ENCODE measurements around the gene LAMP1. TPM values are rescaled to one million over a fixed set of nuclear protein-coding genes. Genes with fewer than 3 reads are reported as not detected.
A peak's percentile ranks its signal among the peaks of the same experiment; 100 is the strongest.

LAMP1 gene
- total RNA-seq, 1 donor from 2014 or later, result 77.8 TPM

- Histone ChIP-seq H3K36me3 (no peaks in the 10 kb centered on the region), H3K27ac (peak overlapping the region; percentile 83), H3K4me1 (peaks cover 29% of the 10 kb centered on the region), H3K4me3 (peak overlapping the region; percentile 91 to 98), H3K27me3 (no peaks in the 10 kb centered on the region), H3K9me3 (no peaks in the 10 kb centered on the region)
- DNase-seq (ENCODE audit: extremely low spot score in 2 of 2), result no peak
- TF ChIP-seq POLR2AphosphoS5 (IDR thresholded peaks at IDR 0.05; ENCODE audit: insufficient read depth in 1 of 2, low read depth in 1 of 2) (no peak), POLR2A (IDR thresholded peaks at IDR 0.05) (no peak)
- TF ChIP-seq, protein P1, sequence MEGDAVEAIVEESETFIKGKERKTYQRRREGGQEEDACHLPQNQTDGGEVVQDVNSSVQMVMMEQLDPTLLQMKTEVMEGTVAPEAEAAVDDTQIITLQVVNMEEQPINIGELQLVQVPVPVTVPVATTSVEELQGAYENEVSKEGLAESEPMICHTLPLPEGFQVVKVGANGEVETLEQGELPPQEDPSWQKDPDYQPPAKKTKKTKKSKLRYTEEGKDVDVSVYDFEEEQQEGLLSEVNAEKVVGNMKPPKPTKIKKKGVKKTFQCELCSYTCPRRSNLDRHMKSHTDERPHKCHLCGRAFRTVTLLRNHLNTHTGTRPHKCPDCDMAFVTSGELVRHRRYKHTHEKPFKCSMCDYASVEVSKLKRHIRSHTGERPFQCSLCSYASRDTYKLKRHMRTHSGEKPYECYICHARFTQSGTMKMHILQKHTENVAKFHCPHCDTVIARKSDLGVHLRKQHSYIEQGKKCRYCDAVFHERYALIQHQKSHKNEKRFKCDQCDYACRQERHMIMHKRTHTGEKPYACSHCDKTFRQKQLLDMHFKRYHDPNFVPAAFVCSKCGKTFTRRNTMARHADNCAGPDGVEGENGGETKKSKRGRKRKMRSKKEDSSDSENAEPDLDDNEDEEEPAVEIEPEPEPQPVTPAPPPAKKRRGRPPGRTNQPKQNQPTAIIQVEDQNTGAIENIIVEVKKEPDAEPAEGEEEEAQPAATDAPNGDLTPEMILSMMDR (IDR thresholded peaks at IDR 0.05), result no peak
- intact Hi-C loops (cut with DNase I), result loop anchor here (5.0 to 10.0 kb wide), 2 partner anchors 70 to 93 kb away; partner anchors contain the start of genes CUL4A and PCID2
Observed at GRCh38 chr13:113297370-113298042, 467 bp downstream of the LAMP1 start.

DNA sequence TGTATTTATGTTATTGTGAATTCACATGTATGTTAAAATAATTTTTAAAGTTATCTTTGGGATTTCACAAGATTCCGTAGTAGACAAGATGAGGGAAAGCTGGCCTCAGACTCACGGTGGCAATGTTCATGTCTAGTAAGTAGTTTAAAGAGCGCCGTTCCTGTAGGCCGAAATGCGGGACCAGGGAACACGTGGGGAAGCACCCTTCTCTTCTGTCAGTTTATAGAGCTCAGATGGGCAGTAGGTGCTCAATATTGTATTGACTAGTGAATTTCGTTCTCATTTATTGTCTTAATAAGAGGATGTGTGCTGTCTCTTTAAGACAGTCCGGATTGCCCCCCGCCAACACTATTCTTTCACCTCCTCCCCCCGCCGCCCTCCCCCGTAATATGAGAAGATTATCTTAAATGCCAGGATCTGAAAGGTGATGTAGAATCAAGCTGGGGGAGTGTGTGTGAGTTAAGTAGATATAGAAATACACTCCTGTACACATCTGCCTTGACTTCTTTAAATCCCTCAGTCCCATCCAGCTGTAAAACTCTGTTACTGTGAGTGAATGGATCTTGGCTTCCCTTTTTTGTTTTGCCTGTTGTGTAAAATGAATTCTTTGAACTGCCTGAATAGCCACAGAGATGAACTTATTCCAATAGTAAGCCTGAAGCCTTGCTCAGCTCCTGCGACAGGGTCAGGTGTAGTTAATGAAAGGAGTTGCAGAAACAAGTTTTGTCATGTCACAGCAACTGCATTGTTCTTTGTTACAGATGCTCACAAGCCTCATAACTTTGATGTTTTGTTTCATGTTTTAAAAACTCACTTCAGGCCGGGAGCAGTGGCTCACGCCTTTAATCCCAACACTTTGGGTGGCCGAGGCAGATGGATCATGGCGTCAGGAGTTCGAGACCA is 1.3 kb downstream of the LAMP1 start:
- intact Hi-C loops (cut with DNase I), result loop anchor here (5.0 to 10.0 kb wide), 2 partner anchors 69 to 93 kb away; partner anchors contain the start of genes CUL4A and PCID2
- H3K4me3 ChIP-seq, result peak overlapping the region; percentile 91 to 98
- H3K9me3 ChIP-seq, result no peaks in the 10 kb centered on the region
- TF ChIP-seq, protein P1 (IDR thresholded peaks at IDR 0.05), result no peak
- TF ChIP-seq POLR2A (IDR thresholded peaks at IDR 0.05) (no peak), POLR2AphosphoS5 (IDR thresholded peaks at IDR 0.05; ENCODE audit: insufficient read depth in 1 of 2, low read depth in 1 of 2) (peak in 1 of 2 donors; percentile 36)
- H3K36me3 ChIP-seq, result no peaks in the 10 kb centered on the region
- DNase-seq (ENCODE audit: extremely low spot score in 2 of 2), result no peak
- H3K27ac ChIP-seq, result peak overlapping the region; percentile 83
- peaks cover 25% of the 10 kb centered on the region for H3K4me1 ChIP-seq
- no peaks in the 10 kb centered on the region for H3K27me3 ChIP-seq

- intact Hi-C loops (cut with DNase I), result loop anchor here (5.0 to 10.0 kb wide), 2 partner anchors 67 to 95 kb away; partner anchors contain the start of genes CUL4A and PCID2
- Histone ChIP-seq H3K27me3 (no peaks in the 10 kb centered on the region), H3K36me3 (no peaks in the 10 kb centered on the region), H3K4me1 (peaks cover 30% of the 10 kb centered on the region), H3K9me3 (no peaks in the 10 kb centered on the region), H3K4me3 (no peak overlapping the region), H3K27ac (no peak overlapping the region)
- no peak for DNase-seq (ENCODE audit: extremely low spot score in 2 of 2)
- TF ChIP-seq, protein P1 (IDR thresholded peaks at IDR 0.05), result no peak
- TF ChIP-seq POLR2A (IDR thresholded peaks at IDR 0.05), result no peak
- TF ChIP-seq POLR2AphosphoS5 (IDR thresholded peaks at IDR 0.05; ENCODE audit: insufficient read depth in 1 of 2, low read depth in 1 of 2), result no peak
Observed at GRCh38 chr13:113299951-113300350, 2.9 kb downstream of the LAMP1 start.

GRCh38 chr13:113302986-113303385 is 5.9 kb downstream of the LAMP1 start:
- no peaks in the 10 kb centered on the region for H3K27me3 ChIP-seq
- peaks cover 41% of the 10 kb centered on the region for H3K4me1 ChIP-seq
- DNase-seq (ENCODE audit: extremely low spot score in 2 of 2), result no peak
- TF ChIP-seq POLR2AphosphoS5 (IDR thresholded peaks at IDR 0.05; ENCODE audit: insufficient read depth in 1 of 2, low read depth in 1 of 2) (no peak), POLR2A (IDR thresholded peaks at IDR 0.05) (no peak)
- TF ChIP-seq, protein P1 (IDR thresholded peaks at IDR 0.05), result no peak
- no peak overlapping the region for H3K27ac ChIP-seq
- H3K36me3 ChIP-seq, result no peaks in the 10 kb centered on the region
- H3K4me3 ChIP-seq, result no peak overlapping the region
- intact Hi-C loops (cut with DNase I), result no loop called here
- H3K9me3 ChIP-seq, result no peaks in the 10 kb centered on the region
